ENCODE data around the gene ARHGEF6.
"Not testable (repeated sequence)": the region's sequence is repeated elsewhere in the genome, so short reads cannot be mapped to it uniquely, and the experiment has no call there.

Gene ARHGEF6

DNA sequence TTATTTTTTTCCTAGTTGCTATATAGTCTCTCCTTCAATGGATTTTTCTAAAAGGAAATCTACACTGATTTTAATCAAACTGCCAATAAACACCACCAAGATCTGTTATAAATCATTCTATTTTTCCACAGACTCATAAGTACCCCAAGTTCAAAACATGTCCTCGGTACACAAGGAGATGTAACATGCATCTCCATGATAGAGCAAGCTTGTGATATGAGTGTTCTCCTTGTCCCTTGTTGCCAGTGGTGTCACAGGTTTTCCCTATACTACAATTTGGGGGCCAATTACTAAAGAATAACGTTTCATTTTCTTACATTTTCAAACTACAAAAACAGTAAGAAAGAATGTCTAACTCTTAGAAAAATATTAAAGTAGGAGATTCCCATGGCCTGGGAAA lies 491 bp downstream of the ARHGEF6 start:
- peak; percentile 44 for DNase-seq (ENCODE audit: low read depth)
- no peak for TF ChIP-seq POLR2A (IDR thresholded peaks at IDR 0.05; ENCODE audit: extremely low read depth, insufficient read length)
- TF ChIP-seq, protein P1, sequence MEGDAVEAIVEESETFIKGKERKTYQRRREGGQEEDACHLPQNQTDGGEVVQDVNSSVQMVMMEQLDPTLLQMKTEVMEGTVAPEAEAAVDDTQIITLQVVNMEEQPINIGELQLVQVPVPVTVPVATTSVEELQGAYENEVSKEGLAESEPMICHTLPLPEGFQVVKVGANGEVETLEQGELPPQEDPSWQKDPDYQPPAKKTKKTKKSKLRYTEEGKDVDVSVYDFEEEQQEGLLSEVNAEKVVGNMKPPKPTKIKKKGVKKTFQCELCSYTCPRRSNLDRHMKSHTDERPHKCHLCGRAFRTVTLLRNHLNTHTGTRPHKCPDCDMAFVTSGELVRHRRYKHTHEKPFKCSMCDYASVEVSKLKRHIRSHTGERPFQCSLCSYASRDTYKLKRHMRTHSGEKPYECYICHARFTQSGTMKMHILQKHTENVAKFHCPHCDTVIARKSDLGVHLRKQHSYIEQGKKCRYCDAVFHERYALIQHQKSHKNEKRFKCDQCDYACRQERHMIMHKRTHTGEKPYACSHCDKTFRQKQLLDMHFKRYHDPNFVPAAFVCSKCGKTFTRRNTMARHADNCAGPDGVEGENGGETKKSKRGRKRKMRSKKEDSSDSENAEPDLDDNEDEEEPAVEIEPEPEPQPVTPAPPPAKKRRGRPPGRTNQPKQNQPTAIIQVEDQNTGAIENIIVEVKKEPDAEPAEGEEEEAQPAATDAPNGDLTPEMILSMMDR (IDR thresholded peaks at IDR 0.05; ENCODE audit: low read depth, low read length), result no peak
- no peak for TF ChIP-seq MYC (IDR thresholded peaks at IDR 0.05; ENCODE audit: low read depth, low read length)
- TF ChIP-seq, protein P2, sequence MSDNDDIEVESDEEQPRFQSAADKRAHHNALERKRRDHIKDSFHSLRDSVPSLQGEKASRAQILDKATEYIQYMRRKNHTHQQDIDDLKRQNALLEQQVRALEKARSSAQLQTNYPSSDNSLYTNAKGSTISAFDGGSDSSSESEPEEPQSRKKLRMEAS (IDR thresholded peaks at IDR 0.05; ENCODE audit: low read depth, low read length), result no peak
- peak overlapping the region; percentile 94 for H3K4me3 ChIP-seq (ENCODE audit: low read depth, low read length)

DNA sequence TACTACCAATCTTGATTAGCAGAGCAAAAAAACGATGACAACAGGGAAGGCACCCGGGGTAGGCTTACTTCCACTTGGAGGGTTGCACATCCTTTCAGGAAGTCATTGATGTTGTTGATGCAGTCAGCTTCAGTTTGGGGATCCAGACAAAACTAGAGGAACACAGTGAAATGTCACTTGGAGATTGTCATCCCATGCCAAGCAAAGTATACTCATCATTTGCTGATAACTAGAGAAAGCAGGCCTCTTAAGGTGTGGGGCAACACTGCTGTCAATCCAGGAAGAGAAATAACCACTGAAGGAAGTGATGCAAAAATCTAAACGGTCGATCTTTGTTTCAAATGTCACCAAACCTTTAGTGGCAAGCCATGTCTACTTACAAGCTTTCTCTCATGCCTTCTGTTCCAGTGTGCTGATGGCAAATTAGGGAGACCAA lies 1.4 kb downstream of the ARHGEF6 start:
- TF ChIP-seq POLR2A (IDR thresholded peaks at IDR 0.05; ENCODE audit: extremely low read depth, insufficient read length), result peak; percentile 78
- TF ChIP-seq, protein P2 (IDR thresholded peaks at IDR 0.05; ENCODE audit: low read depth, low read length), result peak; percentile 31; the same call in 1 of the 2 replicates
- TF ChIP-seq MYC (IDR thresholded peaks at IDR 0.05; ENCODE audit: low read depth, low read length), result 0 out of 2 replicates have a peak, but pooled peaks have one; percentile 38
- TF ChIP-seq, protein P1 (IDR thresholded peaks at IDR 0.05; ENCODE audit: low read depth, low read length), result no peak
- peak overlapping the region; percentile 94 for H3K4me3 ChIP-seq (ENCODE audit: low read depth, low read length)
- peak; percentile 88 for DNase-seq (ENCODE audit: low read depth)

DNA sequence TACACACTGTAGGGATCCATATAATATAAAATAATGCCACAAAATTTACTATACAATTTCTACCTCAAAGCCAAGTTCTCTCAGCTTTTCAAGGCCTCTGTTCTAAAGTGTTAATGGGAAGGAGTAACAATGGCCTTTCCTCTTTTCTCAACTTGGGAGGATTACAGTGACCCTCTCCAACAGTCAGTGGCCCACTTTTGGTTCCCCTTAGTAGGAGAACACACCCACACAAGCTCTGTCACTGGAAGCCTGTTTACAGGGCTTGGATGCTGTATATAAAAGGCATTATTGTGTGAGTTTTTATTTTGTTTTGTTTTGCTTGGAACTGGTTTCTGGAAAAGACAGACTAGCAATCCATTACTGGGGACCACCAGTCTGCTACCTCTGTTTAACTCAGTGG lies 1.8 kb downstream of the ARHGEF6 start:
- H3K4me3 ChIP-seq (ENCODE audit: low read depth, low read length), result peak overlapping the region; percentile 94
- TF ChIP-seq, protein P1 (IDR thresholded peaks at IDR 0.05; ENCODE audit: low read depth, low read length), result no peak
- TF ChIP-seq, protein P2 (IDR thresholded peaks at IDR 0.05; ENCODE audit: low read depth, low read length), result no peak
- no peak for TF ChIP-seq POLR2A (IDR thresholded peaks at IDR 0.05; ENCODE audit: extremely low read depth, insufficient read length)
- TF ChIP-seq MYC (IDR thresholded peaks at IDR 0.05; ENCODE audit: low read depth, low read length), result no peak
- peak; percentile 40 for DNase-seq (ENCODE audit: low read depth)

DNA sequence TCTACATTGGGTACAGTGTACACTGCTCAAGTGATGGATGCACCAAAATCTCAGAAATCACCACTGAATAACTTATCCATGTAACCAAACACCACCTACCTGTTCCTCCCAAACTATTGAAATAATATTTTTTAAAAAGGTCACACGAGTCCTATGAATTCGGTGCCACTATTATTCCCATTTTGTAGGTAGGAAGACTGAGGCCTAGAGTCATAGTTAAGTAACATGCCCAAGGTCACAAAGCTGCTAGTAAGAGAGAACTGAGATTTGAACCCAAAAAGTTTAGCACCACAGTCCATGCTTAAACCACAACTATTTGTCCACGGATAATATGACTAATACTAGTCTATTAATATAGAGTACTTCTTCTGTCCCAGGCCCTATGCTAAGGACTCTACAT lies 2.7 kb downstream of the ARHGEF6 start:
- H3K4me3 ChIP-seq (ENCODE audit: low read depth, low read length), result peak overlapping the region; percentile 94
- TF ChIP-seq MYC (IDR thresholded peaks at IDR 0.05; ENCODE audit: low read depth, low read length) (no peak), POLR2A (IDR thresholded peaks at IDR 0.05; ENCODE audit: extremely low read depth, insufficient read length) (no peak)
- TF ChIP-seq, protein P2 (IDR thresholded peaks at IDR 0.05; ENCODE audit: low read depth, low read length), result no peak
- TF ChIP-seq, protein P1 (IDR thresholded peaks at IDR 0.05; ENCODE audit: low read depth, low read length), result no peak
- DNase-seq (ENCODE audit: low read depth), result no peak

DNA sequence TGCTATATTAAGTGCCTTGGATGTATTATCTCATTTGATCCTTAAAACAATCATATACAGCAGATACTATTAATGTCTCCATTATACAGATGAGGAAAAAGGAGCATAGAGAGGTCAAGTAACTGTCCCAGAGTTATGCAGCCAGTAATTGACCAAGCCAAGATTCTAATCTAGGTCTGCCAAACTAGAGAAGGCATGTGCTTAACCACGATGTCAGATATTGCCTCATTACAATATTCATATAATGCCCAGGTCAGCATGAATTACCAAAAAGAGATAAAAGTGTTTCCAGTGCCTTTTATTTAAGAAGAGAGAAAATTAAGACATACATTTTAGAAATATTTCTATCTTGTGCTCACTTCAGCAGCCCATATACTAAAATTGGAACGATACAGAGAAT lies 7.1 kb downstream of the ARHGEF6 start:
- TF ChIP-seq POLR2A (IDR thresholded peaks at IDR 0.05; ENCODE audit: extremely low read depth, insufficient read length) (no peak), MYC (IDR thresholded peaks at IDR 0.05; ENCODE audit: low read depth, low read length) (peak; percentile 55)
- TF ChIP-seq, protein P2 (IDR thresholded peaks at IDR 0.05; ENCODE audit: low read depth, low read length), result peak; percentile 63
- TF ChIP-seq, protein P1 (IDR thresholded peaks at IDR 0.05; ENCODE audit: low read depth, low read length), result no peak
- H3K4me3 ChIP-seq (ENCODE audit: low read depth, low read length), result no peak overlapping the region
- DNase-seq (ENCODE audit: low read depth), result peak; percentile 29

DNA sequence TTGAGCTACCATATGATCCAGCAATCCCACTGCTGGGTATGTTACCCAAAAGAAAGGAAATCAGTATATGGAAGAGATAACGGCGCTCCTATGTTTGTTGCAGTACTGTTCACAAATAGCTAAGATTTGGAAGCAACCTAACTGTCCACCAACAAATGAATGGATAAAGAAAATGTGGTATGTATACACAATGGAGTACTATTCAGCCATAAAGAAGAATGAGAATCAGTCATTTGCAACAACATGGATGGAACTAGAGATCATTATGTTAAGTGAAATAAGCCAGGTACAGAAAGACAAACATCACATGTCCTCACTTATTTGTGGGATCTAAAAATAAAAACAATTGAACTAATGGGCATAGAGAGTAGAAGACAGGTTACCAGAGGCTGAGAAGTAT lies 8.9 kb downstream of the ARHGEF6 start:
- DNase-seq (ENCODE audit: low read depth), result not testable (repeated sequence)

More for the DNA sequence above, 8.9 kb downstream of the ARHGEF6 start:
- H3K4me3 ChIP-seq (ENCODE audit: low read depth, low read length), result not testable (repeated sequence)
